Measurements from ENCODE around the gene KLHL7.

DNA sequence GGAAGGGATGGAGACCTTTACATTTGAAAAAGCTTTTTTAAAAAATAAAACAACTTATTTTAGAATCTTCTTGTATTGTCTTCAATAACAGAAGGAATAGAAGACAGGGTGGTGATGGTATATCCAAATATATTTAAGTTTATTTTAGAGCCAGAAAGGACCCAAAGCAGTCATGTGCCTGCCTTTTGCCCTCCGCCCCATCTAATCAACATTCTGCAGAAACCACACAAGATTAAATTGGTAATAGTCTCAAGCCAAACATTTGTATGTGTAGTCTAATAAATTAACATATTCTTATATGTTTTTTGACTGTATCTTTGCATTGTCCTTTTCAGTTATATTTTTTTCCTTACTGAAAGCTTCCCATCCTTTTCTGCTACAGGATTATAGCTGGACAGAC lies 59.7 kb downstream of the KLHL7 start:
- TF ChIP-seq REST (IDR thresholded peaks at IDR 0.05) (no peak), CTCF (IDR thresholded peaks at IDR 0.05; ENCODE audit: low read depth, low read length, missing input control) (no peak), EGR1 (IDR thresholded peaks at IDR 0.05; ENCODE audit: low read depth in 2 of 2) (no peak), RXRA (IDR thresholded peaks at IDR 0.05) (no peak)
